Posterior cingulate gyrus (tissue), 11 donors: ENCODE data around the gene CFAP77.
A peak's percentile ranks its signal among the peaks of the same experiment; 100 is the strongest.
"Not testable (repeated sequence)": the region's sequence is repeated elsewhere in the genome, so short reads cannot be mapped to it uniquely, and the experiment has no call there.

Experiments used
- DNase-seq, 10 donors: peaks; one replicate each; pipeline versions ENCODE4 v3.0.0 to v3.0.0-alpha.2; 2020 to 2021; ENCODE audit warnings: mixed read lengths in 3 of 10
- intact Hi-C: fragments of 100-400 bp; cut with DNase I; formaldehyde crosslinking; loops from one replicate; pipeline ENCODE4 v1.15.1; 2023

Gene CFAP77

DNA sequence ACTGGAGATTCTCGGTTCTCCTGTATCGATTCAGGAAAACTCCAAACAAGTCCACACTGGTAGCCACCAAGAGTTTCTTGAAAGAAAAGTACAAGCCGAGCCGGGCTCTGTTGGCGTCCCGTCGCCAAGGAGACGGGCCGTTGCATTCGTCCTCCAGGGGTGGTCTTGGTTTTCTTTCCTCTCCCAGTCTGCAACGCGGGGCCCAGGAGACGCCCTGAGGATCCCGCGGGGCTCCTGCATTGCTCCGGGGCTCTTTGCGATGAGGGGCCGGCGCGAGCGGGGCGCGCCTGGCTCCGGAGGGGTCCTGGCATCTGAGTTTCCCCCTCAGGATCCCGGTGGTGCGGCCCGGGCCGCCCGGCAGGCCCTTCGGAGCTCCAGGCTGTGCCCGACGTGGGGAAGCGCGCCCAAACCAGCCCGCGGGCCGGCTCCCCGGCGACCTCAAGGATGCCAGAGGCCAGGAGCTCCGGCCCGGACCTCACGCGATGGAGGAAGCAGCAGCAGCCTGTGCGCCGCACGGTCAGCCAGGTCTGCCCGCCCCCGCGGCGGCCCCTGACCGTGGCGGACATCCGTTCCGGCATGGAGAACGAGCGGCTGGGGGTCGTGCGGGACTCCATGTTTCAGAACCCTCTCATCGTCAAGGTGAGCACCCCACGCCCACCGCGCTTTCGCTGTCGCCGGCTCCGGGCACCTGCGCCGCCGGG is at the start of gene CFAP77:
Gene CFAP77 (plus strand): TSS at position 384 of the 701 bp plus-strand sequence. CDS start 61 bp downstream, at position 445.
- no peak for DNase-seq
- intact Hi-C loops, result loop anchor here (2.0 kb wide), 1 partner anchor 165 kb away; no protein-coding TSS in a partner anchor

DNA sequence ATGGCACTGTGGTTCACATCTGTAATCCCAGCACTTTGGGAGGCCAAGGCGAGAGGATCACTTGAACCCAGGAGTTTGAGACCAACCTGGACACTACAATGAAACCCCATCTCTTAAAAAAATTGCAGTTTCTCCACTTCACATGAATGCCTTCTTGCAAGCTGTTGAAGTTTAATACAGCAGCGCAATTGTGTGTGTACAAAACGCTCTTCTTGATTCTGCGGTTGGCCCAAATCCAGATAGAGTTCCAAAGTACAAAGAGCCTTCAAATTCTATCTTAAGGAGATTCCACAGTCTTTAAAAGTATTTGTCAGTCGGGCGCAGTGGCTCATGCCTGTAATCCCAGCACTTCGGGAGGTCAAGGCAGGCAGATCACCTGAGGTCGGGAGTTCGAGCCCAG is 45.9 kb upstream of the CFAP77 start:
- intact Hi-C loops, result no loop called here
- DNase-seq, result no peak

DNA sequence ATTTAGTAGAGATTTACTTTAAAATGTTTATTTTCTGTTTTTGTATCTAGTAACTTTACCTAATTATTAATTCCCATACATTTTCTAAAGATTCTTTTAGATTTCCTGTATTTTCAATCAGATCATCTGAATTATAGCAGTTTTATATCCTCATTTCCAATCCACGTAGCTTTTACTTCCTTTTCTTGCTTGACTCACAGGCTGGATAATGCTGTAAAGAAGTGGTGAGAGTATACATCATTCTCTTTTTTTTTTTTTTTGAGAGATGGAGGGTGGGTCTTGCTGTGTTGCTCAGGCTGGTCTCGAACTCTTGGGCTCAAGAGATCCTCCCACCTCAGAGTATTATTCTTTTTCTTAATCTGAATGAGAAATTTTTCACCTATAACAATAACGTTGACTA is 44.0 kb upstream of the CFAP77 start:
- intact Hi-C loops, result no loop called here
- DNase-seq, result no peak

DNA sequence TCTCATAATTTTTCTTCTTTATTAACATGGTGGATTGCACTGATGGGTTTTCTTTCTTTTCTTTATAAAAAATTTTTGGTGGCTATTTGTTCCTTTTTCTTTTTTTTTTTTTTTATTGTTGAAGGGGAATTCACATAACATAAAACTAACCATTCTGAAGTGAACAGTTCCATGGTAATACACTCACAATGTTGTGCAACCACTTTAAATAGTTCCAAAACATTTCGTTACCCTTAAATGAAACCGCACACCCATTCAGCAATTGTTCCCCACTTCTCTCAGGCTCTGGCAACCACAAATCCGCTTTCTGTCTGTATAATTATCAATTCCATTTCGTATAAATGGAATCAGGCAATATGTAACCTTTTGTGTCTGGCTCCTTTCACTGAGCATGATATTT is 43.5 kb upstream of the CFAP77 start:
- no peak for DNase-seq
- intact Hi-C loops, result no loop called here

DNA sequence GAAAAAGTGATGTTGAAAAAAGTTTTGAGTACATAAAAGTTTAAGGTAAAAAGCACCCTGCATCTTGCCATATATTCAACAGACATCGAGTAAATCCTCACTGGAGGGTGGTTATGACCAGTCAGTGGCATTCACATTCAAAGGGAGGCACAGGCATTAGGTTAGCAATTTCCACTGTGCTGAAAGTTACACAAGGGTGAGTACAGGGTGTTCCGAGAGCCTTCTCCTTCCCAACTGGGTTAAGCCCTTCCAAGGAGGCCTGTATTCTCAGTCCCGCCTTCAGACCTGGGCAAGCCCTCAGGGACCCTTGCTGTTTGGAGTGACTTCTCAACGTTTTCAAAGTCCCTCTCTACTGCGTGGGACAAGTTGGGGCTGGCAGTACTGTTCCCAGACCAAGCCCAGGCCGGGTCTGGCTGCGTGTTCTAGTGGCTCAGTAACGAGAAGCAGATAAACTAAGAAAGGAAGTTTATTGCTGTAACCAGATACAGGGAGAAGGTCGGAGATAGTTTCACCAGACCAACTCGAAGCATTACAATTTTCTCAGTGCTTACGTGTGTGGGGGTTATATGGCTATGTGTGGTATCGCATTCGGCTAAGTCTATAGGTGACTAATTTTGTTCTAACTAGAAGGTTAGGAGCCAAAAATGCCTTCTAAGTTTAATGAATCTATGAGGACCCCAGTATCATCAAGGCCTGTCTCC is 42.2 kb upstream of the CFAP77 start:
- intact Hi-C loops, result no loop called here
- no peak for DNase-seq

DNA sequence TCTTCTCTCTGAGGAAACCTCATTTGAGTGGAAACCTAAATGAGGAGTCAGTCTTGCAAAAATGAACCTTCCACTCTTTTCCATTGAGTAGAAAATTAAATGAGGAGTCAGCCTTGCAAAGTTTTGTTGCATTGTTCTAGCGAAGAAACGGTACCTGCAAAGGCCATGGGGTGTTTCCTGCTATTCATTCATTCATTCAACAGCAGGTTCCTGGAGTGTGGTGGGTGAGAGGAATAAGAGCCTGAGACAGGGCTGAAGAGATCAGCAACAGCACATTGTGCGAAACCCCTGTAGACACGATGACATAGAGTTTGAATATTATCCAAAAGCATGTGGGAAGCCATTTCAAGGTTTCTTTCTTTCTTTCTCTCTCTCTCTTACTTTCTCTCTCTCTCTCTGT is 40.6 kb upstream of the CFAP77 start:
- intact Hi-C loops, result no loop called here
- DNase-seq, result no peak

DNA sequence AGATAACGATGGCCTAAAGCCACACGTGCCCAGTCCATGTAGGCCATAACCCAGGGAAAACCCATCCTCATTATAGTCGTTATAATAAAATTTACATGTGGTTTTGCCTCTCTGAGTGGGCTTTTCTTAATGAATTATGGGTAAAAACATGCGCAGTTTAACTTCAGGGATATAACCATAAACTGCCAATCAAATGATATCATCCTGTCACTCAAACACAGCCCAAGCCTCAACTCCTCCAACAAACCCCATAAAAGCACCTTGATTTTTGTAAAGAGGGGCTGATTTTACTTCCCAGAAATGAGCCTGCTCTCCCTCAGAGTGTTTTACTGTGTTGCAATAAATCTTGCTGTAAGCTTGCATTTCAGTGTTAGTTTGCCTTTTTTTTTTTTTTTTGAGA is 39.4 kb upstream of the CFAP77 start:
- intact Hi-C loops, result no loop called here
- no peak for DNase-seq

DNA sequence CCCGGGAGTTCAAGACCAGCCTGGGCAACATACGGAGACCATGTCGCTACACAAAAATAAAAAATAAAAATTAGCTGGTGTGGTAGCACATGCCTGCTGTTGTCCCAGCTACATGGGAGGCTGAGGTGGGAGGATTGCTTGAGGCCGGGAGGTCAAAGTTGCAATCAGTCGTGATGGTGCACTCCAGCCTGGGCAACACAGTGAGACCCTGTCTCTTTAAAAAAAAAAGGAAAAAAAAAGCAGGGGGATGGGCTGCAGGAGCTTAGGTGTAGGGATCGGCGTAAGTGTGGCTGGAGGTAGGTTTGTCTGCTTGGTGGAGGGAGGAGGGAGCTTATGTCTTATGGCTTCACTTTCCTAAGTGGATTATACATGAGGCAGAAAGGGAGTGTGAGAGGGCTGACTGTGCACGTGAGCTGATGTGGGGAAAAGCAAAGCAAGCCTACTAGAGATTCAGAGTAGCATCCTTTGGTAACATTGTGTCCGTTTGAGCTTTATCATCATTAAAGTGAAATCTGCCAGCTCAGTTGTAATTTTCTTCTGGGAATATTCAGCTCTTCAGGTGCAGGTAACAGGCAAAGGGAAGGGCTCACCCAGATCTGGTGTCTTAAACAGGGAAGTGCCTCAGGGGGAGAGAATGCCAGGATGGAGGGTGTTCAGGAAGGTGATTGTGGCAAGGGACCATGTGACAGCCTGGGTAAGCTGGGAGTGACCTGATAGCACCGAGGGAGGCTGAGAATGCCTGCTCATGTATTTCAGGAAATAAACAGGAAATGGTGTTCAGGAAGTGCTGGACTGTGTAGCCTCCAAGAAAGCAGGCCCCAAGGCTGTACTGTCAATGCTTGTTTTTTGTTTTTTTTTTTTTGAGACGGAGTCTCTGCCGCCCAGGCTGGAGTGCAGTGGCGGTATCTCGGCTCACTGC is 37.6 kb upstream of the CFAP77 start:
- intact Hi-C loops, result no loop called here
- peak in 4 of 10 donors; percentile 12 to 33 (median 16) for DNase-seq

DNA sequence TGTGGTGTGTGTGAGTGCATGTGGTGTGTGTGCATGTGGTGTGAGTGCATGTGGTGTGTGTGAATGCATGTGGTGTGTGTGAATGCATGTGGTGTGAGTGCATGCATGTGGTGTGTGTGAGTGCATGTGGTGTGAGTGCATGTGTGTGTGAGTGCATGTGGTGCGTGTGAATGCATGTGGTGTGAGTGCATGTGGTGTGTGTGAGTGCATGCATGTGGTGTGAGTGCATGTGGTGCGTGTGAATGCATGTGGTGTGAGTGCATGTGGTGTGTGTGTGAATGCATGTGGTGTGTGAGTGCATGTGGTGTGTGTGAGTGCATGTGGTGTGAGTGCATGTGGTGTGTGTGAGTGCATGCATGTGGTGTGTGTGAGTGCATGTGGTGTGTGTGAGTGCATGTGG is 32.2 kb upstream of the CFAP77 start:
- DNase-seq, intact Hi-C loops: not testable (repeated sequence)

DNA sequence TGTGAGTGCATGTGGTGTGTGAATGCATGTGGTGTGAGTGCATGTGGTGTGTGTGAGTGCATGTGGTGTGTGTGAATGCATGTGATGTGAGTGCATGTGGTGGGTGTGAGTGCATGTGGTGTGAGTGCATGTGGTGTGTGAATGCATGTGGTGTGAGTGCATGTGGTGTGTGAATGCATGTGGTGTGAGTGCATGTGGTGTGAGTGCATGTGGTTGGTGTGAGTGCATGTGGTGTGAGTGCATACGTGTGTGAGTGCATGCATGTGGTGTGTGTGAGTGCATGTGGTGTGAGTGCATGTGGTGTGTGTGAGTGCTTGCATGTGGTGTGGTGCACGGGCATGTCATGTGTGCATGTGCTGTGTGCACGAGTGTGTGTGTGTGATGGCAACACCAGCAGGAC is 31.6 kb upstream of the CFAP77 start:
- DNase-seq, intact Hi-C loops: not testable (repeated sequence)

DNA sequence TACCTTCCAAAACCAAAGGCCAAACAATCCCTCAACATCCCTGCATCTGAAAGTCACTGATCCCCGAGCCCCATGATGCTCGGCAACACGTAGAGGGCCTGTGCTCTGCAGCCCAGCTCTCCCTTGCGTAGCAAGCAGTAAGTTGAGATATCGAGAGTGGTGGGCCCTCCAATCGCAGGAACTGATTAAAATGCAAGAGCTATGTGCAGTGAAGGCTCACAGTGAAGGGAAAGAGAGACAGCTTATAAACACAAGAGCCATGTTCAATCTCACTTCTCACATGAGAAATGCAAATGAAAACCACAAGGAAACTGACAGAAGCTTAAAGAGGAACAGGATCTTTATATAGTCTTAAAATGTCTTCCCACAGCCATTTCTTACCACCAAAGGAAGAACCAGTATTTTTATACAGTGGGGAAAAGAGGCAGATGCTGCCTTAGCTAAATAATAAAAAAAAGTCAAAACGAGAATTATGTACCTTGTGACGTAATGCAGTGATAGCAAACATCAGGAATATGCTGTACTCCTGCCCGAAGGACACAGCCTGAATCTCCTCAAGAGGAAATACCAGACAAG is 28.0 kb upstream of the CFAP77 start:
- DNase-seq, result no peak
- intact Hi-C loops, result no loop called here

DNA sequence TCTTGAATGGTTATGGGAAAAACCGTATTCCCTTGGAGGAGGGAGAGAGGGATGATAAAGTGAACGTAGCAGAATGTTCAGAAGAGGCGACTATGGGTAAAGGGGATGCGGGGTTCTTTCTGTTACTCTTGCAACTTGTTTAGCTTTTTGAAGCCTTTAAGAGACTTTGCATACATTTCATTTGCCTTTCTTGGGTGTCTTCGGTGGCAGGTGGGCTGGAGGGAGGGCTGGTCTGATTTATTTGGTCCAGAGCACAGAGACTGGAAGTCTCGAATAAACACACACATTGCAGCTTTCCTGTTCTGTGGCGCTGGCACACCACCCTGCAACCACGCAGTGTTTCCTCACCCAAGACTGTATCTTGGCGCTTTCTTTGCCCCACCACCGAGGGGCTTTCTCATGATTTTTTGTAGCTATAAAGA is 26.5 kb upstream of the CFAP77 start:
- no peak for DNase-seq

DNA sequence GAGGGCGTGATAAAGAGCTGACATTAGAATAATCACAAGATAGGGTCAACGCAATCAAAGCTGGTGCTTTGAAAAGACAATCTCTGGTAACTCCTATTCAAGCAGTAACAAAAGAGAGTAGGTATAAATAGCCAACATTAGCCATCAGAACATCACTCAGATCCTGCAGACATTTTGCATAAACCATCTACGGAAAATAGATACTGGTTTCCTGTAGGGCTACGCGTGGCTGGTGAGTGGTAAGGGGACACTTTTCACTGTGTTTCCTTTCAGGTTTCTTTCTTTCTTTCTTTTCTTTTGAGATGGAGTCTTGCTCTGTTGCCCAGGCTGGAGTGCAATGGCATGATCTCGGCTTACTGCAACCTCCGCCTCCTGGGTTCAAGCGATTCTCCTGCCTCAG is 25.6 kb upstream of the CFAP77 start:
- intact Hi-C loops, result no loop called here
- no peak for DNase-seq

More for the DNA sequence above, 26.5 kb upstream of the CFAP77 start:
- intact Hi-C loops, result no loop called here

DNA sequence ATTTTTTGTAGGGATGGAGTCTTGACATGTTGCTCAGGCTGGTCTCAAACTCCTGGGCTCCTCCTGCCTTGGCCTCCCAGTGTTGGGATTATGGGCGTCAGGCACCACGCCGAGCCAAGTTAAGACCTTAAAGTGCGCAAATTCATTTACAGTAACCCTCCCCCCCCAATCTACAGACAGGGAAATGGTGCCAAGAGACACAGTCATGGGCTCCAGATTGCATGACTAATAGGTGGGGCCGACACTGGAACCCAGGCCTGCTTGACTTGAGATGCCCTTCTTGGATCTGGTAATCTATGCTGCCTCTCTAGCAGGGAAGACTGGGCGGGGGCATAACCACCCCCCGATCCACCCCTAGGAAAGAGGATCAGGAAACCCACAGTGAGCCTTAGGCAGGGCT is 22.9 kb upstream of the CFAP77 start:
- DNase-seq, result no peak
- intact Hi-C loops, result no loop called here

DNA sequence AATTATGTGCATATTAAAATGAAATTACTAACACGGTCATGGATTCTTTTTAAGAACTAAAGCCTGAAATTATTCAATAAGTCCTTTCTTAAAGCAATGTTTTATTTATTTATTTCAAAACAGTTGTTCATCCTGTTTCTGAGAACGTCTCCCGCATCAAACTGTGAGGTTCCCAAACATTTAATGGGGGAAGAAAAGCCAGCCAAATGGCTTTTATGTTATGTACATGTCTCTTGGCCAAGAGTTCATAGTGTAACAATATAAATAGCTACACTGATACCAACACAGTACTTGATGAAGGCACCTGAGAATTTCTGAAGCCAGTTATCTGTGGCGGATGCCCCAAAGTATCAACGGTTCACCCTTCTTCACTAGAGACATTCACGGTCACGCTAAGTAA is 19.0 kb upstream of the CFAP77 start:
- no peak for DNase-seq
- intact Hi-C loops, result no loop called here

DNA sequence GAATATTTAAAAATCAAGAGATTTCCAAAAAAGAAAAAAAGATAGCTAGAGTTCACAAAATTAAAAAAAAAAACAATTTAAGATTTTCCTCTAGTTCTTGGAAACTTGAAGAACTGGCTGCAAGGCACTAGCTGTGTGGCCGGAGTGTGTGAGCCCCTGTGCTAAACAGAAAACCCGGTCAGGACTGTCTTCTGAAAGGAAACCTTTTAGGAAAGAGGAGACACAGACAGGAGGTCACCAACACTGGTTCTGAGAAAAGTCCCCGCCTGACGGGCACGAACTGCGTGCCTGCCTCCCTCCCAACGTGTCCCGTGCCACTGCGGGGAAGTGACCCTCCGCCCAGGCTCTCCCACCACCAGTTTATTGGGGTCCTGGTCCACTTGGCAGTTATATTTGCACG is 18.6 kb upstream of the CFAP77 start:
- intact Hi-C loops, result no loop called here

DNA sequence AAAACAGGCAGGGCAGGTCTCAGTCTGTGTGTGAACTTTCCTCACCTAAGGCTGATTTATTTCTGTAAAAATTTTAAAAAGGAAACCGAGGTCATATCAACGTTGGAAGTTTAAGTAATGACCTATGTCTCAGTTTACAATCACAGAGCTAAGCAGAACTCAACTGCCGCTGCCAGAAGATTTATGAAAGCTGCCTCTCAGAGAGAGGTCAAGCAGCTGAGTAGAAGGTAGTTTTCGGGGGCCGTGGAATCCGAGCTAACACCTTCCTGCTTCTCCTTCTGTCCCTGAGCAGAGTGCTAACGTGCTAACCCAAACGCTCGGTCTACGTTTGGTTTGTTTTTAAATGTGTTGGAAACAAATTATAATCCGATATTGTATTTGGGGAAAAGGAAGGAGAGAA is 14.5 kb upstream of the CFAP77 start:
- intact Hi-C loops, result no loop called here
- no peak for DNase-seq

More for the DNA sequence above, 18.6 kb upstream of the CFAP77 start:
- no peak for DNase-seq

DNA sequence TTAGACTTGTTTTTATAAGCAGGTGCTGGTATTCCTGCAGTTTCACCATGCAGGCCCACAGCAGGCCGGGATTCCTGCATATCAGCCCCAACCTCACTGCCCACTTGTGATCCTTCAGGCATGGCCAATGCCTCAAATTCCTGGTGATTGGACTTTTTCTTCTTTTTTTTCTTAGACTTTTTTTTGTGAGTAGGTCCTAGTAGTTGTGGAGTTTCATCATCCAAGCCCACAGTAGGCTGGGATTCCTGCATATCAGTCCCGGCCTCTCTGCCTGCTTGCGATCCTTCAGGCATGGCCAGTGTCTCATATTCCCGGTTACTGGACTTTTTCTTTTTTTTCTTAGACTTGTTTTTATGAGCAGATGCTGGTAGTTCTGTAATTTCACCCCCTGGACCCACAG is 8.2 kb upstream of the CFAP77 start:
- intact Hi-C loops, result no loop called here
- no peak for DNase-seq

DNA sequence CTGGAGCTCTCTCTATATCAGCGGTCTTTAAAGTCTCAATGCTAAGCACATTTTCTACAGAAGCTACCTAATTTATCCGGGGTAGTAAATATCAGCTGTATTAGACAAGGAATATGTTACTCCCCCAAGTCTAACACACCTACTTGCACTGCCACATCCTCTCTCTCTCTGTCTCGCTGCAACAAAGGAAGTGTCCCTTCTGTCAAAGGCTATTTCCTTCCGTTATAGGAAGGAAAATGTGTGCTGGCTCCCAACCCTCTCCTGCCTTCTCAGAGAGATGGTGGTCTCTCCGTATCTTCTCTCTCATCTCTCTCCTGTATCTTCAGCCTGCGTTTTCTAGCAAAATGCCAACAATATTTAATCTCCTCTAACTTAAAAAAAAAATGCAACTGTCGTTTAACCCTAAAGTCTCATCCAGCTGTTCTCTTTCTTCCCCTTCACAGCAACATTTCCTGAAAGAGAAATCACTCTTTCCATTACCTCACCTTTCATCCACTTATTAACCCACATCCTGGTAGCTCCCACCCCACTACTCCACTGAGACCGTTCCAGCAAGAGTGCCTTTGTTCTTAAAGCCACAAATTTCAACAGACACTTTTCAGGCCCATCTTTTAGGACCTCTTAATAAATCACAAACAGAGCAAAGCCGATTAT is 5.7 kb upstream of the CFAP77 start:
- no peak for DNase-seq
- intact Hi-C loops, result no loop called here

DNA sequence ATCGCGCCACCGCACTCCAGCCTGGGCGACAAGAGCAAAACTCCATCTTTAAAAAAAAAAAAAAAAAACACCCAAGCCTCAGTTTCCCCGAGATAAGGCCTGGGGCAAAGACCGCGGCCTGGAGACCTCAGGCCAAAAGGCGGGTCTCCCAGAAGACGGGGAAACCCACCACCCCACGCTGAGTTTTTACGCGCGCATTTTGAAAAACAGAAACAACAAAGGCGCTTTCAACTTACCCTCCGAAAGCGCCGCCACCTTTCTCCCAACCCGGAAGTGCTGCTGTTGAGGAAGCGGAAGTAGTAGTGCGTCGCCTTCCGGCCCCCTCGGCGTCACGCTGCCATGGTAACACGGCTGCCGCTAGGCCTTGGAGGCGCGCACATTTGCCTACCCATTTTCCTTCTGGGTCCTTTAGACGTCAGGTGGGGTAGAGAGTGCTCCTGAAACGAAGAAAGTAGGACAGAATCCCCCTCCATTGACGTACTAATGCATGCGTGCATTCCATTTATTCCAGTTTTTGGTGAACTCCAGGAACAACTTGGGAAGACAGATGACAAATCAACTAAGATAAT is 3.4 kb upstream of the CFAP77 start, which contains the start of gene TTF1:
Gene TTF1 (minus strand): TSS at position 287 of the 569 bp plus-strand sequence. CDS start 4,019 bp downstream, outside the sequence.
- peak; percentile 73 to 98 (median 87) for DNase-seq
- intact Hi-C loops, result no loop called here
